Testis (tissue), 3 donors: Measurements from ENCODE around the gene C4orf50. TPM values are rescaled to one million over a fixed set of nuclear protein-coding genes. Genes with fewer than 3 reads are reported as not detected.

ENCODE experiments used
- DNase-seq: peaks from one replicate; pipeline ENCODE4 v3.0.0-alpha.2; 2019
- H3K27ac ChIP-seq, 2 donors: fragments of 200-600 bp; sonication (generic); one replicate each; pipeline ENCODE4 v1.5.1; 2019
- H3K27me3 ChIP-seq: fragments of 200-600 bp; sonication (generic); one replicate; pipeline ENCODE4 v1.5.1; 2019
- H3K36me3 ChIP-seq: fragments of 200-600 bp; sonication (generic); one replicate; pipeline ENCODE4 v1.5.1; 2017; ENCODE audit warnings: low read depth; ENCODE audit errors: missing control alignments
- H3K4me1 ChIP-seq: fragments of 200-600 bp; sonication (generic); one replicate; pipeline ENCODE4 v1.5.1; 2019
- H3K4me3 ChIP-seq, 2 donors: fragments of 200-600 bp; sonication (generic); one replicate each; pipeline ENCODE4 v1.5.1; 2017 to 2019
- H3K9me3 ChIP-seq: fragments of 200-600 bp; sonication (generic); one replicate; pipeline ENCODE4 v1.5.1; 2017
- POLR2A ChIP-seq: fragments of 450-650 bp; IDR thresholded peaks from one replicate; pipeline ENCODE4 v1.6.1; 2017; ENCODE audit warnings: antibody characterized with exemption, mild to moderate bottlenecking, moderate library complexity
- WGBS, 2 donors: methylation state at CpG; one replicate each; pipeline ENCODE4 v1.1.5; 2018; 5-methylcytosine and 5-hydroxymethylcytosine counted together
- intact Hi-C: fragments of 100-400 bp; cut with DNase I; formaldehyde crosslinking; loops from one replicate; pipeline ENCODE4 v1.15.1; 2023; ENCODE audit warnings: low total_unique reads
- polyA plus RNA-seq: library from polyadenylated mRNA; stranded (reverse); fragments of 350-450 nt; fragmentation: Illumina TruSeq; extraction: RNeasy Lipid Tissue Mini Kit (QIAGEN cat#74804); gene quantifications from one replicate; pipeline ENCODE4 v1.2.3, GENCODE V29; 2014; ENCODE audit warnings: low read depth, low replicate concordance; ENCODE audit not compliant: insufficient read depth
- total RNA-seq, 2 donors: library from RNA; depleted of rRNA; stranded (reverse); fragments of >200 nt; gene quantifications; one replicate each; pipeline ENCODE4 v1.2.3, GENCODE V29; 2016
- TF ChIP-seq, protein P1 (sequence below), 3 experiments: fragments of 450-650 bp in 2 of 3; fragments of 200-600 bp in 1 of 3; sonication (generic) in 1 of 3; IDR thresholded peaks; one replicate each; pipeline ENCODE4 v1.5.1; 2016 to 2019; ENCODE audit warnings: antibody characterized with exemption in 3 of 3, mild to moderate bottlenecking in 2 of 3, moderate library complexity in 1 of 3

Gene C4orf50
- total and polyA plus RNA-seq, 3 donors from 2014 or later = 1.1 to 2.7 (median 1.8) TPM

DNA sequence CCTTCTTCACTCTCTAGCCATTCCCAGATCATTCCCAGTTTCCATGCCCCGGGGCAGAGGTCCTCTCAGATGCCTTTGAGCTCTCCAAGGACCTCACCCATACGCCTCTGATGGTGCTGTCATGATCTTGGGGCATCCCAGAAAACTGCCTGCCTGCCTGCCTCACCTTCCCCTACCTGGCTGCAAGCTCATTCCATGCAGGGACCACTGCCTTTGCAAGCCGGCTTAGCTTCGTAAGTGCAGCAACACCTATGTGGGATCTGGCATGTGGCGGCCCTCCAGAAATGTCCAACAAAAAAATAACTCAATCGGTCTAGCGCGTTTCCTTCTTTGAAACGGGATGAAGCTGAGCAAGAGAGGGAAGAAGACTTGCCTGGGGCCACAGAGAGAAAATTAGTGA lies 53.0 kb downstream of the C4orf50 start:
- Histone ChIP-seq H3K4me1 (no peaks in the 10 kb centered on the region), H3K4me3 (no peak overlapping the region), H3K27me3 (no peaks in the 10 kb centered on the region), H3K9me3 (no peaks in the 10 kb centered on the region), H3K36me3 (no peaks in the 10 kb centered on the region), H3K27ac (no peak overlapping the region)
- TF ChIP-seq, protein P1, sequence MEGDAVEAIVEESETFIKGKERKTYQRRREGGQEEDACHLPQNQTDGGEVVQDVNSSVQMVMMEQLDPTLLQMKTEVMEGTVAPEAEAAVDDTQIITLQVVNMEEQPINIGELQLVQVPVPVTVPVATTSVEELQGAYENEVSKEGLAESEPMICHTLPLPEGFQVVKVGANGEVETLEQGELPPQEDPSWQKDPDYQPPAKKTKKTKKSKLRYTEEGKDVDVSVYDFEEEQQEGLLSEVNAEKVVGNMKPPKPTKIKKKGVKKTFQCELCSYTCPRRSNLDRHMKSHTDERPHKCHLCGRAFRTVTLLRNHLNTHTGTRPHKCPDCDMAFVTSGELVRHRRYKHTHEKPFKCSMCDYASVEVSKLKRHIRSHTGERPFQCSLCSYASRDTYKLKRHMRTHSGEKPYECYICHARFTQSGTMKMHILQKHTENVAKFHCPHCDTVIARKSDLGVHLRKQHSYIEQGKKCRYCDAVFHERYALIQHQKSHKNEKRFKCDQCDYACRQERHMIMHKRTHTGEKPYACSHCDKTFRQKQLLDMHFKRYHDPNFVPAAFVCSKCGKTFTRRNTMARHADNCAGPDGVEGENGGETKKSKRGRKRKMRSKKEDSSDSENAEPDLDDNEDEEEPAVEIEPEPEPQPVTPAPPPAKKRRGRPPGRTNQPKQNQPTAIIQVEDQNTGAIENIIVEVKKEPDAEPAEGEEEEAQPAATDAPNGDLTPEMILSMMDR (IDR thresholded peaks at IDR 0.05) = no peak
- TF ChIP-seq POLR2A = no peak
- intact Hi-C loops = no loop called here
- no peak for DNase-seq
- WGBS, 2 donors = 89 to 92% methylated on average over 9 of the region's 9 CpGs

DNA sequence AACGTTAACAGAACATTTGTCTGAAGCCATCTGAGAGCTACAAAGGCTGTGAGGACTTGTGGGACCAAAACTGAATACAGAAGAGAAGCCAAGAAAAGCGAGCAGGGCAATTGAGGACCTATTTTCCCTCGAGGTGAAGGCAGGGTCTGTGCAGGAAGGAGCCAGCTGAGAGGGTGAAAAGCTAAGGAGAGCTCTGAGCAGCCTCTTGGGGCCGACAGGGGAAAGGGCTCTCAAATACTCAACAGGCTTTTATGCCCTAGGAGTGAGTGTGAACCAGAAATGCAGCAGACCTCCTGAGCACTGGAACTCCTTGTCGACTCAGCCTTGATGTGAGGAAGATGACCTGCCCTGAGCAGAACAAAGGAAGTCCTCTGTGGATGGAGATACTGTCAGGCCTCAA lies 54.2 kb downstream of the C4orf50 start:
- no peaks in the 10 kb centered on the region for H3K4me1 ChIP-seq
- H3K27me3 ChIP-seq = no peaks in the 10 kb centered on the region
- no peaks in the 10 kb centered on the region for H3K9me3 ChIP-seq
- no peak overlapping the region for H3K27ac ChIP-seq
- intact Hi-C loops = no loop called here
- H3K36me3 ChIP-seq = no peaks in the 10 kb centered on the region
- no peak overlapping the region for H3K4me3 ChIP-seq
- DNase-seq = no peak
- 48 to 63% methylated on average over 5 of the region's 5 CpGs for WGBS, 2 donors
- TF ChIP-seq POLR2A = no peak
- TF ChIP-seq, protein P1 (IDR thresholded peaks at IDR 0.05) = no peak

DNA sequence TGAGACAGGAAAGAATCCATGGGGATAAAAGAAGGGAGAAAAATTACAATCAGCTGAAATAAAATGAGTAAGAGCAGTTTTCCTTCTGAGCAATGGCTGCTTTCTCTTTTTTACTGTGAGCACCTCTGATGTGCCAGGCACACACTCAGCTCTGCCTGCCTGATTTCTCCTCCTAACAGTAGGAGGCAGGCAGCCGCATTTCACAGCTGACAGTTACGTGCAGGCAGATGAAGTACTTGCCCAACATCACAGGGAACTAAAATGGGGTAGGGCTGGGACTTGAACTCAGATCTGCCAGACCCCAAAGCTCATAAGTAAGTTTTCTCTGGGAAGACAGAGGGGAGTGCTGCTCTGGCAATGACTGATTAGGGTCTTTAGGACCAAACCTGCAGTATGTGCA lies 54.6 kb downstream of the C4orf50 start:
- H3K4me1 ChIP-seq = no peaks in the 10 kb centered on the region
- intact Hi-C loops = no loop called here

DNA sequence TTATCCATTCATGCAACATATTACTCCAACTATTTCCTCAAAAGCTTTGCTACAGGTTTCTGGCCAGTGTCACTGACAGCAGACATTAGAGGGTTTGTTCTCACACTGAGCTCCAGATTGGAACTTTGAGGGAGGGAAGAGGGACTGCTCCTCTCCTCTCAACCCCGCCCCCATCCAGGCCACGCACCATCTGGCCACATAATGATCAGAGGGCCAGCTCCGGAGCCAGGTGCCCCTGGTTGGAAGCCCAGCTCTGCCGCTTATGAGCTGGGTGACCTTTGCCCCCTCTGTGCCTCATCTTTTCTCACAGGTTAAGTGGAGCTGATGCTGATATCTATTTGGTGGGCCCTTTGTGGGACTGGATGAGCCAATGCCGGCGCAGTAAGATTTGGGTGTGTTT lies 55.8 kb downstream of the C4orf50 start:
- no peak overlapping the region for H3K27ac ChIP-seq
- peak; percentile 6 for DNase-seq
- no peaks in the 10 kb centered on the region for H3K9me3 ChIP-seq
- intact Hi-C loops = no loop called here
- WGBS, 2 donors = 80 to 96% methylated on average over 6 of the region's 6 CpGs
- no peak overlapping the region for H3K4me3 ChIP-seq
- TF ChIP-seq, protein P1 (IDR thresholded peaks at IDR 0.05) = no peak
- TF ChIP-seq POLR2A = no peak
- no peaks in the 10 kb centered on the region for H3K27me3 ChIP-seq
- no peaks in the 10 kb centered on the region for H3K36me3 ChIP-seq
- no peaks in the 10 kb centered on the region for H3K4me1 ChIP-seq

More for the DNA sequence above, 54.6 kb downstream of the C4orf50 start:
- H3K4me3 ChIP-seq = no peak overlapping the region
- WGBS, 2 donors = 60 to 61% methylated on average over 2 of the region's 2 CpGs
- no peaks in the 10 kb centered on the region for H3K27me3 ChIP-seq
- no peak for DNase-seq
- TF ChIP-seq, protein P1 (IDR thresholded peaks at IDR 0.05) = no peak
- TF ChIP-seq POLR2A = no peak
- H3K36me3 ChIP-seq = no peaks in the 10 kb centered on the region
- no peak overlapping the region for H3K27ac ChIP-seq
- H3K9me3 ChIP-seq = no peaks in the 10 kb centered on the region

DNA sequence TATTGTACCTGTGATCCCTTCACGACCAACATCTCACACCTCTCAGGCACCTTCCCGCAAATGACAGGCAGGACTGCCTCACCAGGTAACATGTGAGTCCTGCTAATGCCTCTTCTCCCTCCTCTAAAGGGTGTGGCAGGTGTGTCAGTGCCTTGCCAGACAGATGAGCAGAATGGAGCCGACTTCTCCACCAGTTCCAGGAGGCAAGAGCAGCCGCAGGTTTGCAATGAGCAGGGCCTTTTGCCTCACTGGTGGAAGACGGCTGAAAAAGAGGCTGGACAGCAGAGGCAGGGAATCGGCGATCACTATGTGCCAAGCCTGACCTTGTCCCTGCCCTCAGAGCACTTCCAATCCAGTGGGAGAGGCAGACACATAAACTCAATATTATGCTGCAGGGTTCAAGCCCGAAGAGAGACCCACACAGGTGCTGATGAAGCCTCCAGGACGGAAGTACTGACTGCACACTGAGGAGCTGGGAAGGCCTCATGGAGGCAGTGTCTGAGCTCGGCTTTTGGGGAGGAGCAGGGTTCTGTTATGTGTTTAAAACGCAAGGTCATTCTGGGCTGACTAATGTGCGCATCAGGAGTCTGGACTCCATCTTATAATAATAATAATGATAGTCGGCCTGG lies 57.9 kb downstream of the C4orf50 start:
- peak; percentile 10 for DNase-seq
- Histone ChIP-seq H3K9me3 (no peaks in the 10 kb centered on the region), H3K36me3 (no peaks in the 10 kb centered on the region), H3K4me1 (peaks cover 3% of the 10 kb centered on the region), H3K4me3 (no peak overlapping the region), H3K27ac (no peak overlapping the region), H3K27me3 (no peaks in the 10 kb centered on the region)
- intact Hi-C loops = no loop called here
- TF ChIP-seq, protein P1 (IDR thresholded peaks at IDR 0.05) = no peak
- no peak for TF ChIP-seq POLR2A
- 90 to 94% methylated on average over 10 to 13 of the region's 13 CpGs for WGBS, 2 donors
